Stimulated activated CD8-positive, alpha-beta memory T cell treated with anti-CD3 and anti-CD28 coated beads, Interleukin-7, amount 100 ng/mL, for 48 hours (primary cell): ENCODE measurements around the gene MID1.

Source experiments
- DNase-seq, 2 donors: peaks; one replicate each; pipeline ENCODE4 v3.0.0-alpha.2; 2020; ENCODE audit warnings: low read depth in 1 of 2; ENCODE audit errors: extremely low read depth in 1 of 2

The MID1 gene

GRCh38 chrX:10537308-10537707 is 83.1 kb downstream of the MID1 start:
- no peak for DNase-seq

DNA sequence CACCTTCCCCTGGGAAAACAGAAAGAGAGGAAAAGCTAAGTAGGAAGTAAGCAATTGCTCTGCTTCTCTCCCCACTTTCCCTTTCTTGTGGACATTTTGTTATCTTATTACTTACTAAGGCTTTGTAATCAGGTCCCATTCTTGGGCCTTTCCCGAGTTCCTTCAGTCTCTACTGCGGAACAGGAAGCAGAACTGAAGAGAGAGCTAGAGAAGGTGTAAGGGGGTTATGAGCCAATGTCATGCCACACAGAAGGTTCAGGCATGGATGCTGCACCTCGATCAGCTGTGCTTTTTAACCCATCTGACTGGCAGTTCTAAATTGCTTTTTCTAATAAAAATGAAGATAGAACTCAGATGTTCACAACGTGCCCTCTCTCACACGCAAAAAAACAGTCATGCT is 83.6 kb downstream of the MID1 start:
- DNase-seq: no peak

DNA sequence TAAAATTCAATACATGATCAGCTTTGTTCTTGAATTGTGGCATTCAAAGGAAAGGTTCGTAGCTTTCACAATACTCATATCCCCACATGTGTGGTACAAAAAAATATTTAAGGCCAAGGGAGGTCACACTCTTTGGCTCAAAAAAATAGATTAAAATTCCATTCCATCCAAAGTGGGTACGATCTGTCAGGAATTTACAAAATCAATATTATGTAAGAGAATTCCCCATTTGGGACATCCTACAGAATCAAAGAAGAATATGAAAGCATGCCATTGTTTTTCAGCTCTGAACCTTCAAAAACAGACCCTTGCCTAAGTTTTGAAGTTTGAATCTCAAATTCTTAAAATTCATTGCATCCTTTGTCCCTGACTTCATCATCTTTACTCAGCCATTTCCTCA is 85.8 kb downstream of the MID1 start:
- no peak for DNase-seq

DNA sequence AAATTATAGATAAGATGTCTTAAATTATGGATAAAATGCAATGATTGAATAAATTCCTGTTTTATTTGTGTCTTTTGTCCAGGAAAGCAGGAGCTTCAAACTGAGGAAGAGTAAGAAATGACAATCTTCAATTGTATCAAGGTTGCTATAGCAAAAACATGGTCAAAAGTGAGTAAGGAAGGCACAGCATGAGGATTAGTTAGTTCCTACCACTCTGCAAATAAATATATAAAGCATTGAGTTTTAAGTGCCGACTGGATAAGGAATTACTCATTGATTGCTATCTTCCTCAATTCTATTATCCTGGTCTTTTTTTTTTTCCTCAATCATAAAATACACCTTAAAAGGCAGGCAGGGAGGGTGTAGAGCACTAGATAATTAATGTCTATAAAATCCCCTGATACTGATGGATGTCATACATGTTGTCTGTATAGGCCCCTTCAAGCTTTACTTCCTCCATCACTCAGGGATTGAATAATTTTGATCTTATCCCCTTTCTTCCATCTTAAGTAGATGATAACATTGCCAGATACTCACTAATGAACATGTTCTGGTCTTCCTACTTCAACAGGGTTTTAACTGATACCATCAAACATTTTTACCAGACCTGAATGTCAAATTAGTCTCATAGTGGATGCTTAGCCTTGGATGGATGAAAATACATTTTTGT is 86.6 kb downstream of the MID1 start:
- DNase-seq: no peak

DNA sequence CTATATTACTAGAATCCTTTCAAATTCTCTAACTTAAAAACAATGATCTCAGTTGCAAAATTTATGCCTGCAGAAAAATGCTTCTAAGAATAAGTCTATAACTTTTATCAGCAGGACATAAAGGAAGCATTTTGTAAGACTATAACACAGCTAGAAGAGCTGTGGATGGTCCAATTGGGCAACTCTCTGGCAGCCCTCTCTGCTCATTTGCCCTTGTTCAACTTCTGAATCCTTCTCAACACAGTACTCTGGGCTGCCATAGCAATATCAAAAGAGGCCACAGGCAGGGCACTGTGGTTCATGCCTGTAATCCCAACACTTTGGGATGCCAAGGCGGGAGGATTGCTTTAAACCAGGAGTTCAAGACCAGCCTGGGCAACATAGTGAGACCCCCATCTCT is 88.5 kb downstream of the MID1 start:
- DNase-seq: no peak

DNA sequence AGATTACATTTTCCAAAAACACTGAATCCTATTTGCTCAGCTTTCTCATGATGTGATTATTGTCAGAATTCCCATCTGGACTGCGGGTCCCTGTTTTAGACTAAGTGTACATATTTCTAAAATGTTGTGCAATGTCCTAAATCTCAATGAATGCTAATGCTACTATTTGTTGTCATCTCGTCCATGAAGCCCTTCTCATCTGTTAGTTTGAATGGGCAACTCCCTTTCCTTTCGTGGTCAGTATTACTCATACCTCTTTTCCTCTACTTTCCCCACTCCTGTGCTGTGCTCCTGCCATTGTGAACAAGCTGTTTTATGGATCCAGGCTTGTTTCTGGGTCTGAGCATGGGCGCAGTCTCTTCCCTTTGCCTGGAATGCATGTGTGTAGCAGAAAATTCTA is 91.0 kb downstream of the MID1 start:
- DNase-seq: no peak

GRCh38 chrX:10526451-10526850 is 93.9 kb downstream of the MID1 start:
- no peak for DNase-seq

GRCh38 chrX:10525381-10526120 is 94.8 kb downstream of the MID1 start:
- no peak for DNase-seq

DNA sequence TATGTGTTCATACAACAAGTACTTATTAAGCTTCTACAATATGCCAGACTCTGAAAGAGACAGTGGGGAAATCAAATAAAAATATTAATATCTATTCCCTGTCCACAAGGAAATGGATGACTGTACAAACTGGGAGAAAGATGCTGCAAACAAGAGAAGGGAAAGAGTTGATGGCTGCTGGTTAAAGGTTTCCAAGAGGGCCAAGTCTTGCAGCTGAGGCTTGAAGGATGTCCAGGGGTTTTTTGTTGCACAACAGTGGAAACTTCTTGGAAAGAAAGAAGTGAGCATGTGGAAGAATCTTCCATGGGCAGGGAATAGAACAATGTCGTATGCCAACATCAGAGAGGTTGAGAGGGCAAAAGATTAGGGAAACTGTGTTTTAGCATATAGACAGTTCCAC is 95.8 kb downstream of the MID1 start:
- DNase-seq: no peak

DNA sequence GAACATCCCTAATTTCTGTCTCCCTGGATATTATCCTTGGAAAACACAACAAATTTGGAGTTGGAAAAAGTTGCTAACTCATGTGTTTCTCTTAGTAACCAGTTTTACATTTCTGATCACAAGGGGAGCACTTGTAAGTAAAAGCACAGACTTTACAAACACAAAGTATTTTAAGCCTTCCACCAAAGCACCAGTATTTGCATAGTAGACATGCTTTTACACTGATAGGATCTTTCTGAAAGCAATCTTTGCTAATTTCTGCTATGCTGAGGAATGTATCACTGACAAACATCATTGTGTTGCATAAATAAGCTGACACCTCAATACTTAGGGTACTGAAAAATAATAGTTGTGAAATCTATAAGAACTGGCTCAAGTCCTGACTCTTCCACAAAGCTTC is 100.6 kb downstream of the MID1 start:
- DNase-seq: no peak

DNA sequence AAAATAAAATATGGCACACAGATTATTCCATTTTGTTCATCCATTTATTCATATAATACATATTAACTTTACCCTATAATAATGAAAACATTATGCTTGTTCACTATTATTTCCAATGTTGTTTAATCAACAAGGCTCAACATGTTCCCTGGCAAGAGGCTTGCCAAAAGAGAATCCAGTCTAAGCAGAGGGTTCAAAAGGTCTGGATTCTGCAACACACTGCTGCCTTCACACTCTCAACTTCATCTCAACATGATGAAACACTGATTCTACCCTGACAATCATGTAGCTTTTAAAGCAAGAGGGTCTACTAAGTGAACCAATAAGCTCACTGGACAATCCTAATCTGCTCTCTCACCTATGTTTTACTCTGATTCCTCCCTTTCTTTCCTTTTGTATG is 101.1 kb downstream of the MID1 start:
- no peak for DNase-seq

- no peak for DNase-seq
These were observed 102.3 kb downstream of the MID1 start for GRCh38 chrX:10518073-10518472.

- no peak for DNase-seq
These were observed 103.5 kb downstream of the MID1 start for GRCh38 chrX:10516781-10517322.

DNA sequence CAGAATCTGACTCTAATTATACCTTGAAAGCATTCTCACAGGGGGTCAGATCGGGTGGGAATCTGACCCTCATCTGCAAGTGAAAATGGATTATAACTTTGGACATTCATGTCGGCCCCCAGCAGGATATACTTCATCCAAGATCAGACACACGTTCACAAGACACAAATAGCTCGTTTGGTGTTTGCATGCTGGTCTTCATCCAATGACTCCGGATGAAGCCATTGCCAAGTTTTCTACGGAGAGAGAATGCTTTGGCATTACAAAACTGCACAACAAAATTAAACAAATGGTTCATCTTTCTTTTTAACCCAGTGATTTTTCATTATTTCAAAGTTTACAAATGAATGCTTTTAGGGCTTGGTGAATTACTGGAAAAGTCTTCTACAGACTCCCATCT is 105.5 kb downstream of the MID1 start:
- DNase-seq: no peak

DNA sequence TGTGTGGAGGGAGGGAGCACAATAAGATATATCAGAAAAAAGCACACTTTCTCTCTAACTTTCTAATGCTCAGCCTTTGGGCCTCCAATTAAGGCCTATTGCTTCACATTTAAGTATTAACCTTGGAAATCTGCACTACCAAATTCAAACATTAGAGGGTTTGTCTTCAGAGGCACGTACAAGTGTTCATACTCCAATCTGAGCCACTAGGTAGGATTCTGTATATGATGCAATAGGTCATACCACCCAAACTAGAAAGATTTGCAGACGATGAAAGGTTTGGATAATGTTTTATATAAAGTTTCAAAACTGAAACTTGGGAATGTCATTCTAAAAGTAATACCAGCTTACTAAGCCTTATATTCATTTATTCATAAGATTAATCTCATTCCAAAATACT is 106.4 kb downstream of the MID1 start:
- DNase-seq: no peak

DNA sequence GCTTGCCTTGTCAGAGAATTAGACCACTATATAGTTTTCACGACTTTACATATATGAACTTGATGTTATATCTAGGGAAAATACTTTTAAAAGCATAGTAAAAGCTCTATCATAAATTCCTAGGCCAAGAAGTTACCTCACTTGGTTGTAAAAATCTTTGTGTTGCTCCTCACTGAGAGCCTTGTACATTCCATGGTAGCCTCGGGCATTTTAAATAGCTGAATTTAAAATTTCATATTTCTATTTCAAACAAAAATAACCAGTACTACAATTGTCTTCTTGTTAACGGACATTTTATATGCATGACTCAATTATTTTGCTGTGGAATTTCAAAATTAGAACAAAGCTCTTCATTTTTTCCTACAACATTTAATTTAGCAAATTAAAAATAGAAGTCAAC is 107.6 kb downstream of the MID1 start:
- DNase-seq: no peak

DNA sequence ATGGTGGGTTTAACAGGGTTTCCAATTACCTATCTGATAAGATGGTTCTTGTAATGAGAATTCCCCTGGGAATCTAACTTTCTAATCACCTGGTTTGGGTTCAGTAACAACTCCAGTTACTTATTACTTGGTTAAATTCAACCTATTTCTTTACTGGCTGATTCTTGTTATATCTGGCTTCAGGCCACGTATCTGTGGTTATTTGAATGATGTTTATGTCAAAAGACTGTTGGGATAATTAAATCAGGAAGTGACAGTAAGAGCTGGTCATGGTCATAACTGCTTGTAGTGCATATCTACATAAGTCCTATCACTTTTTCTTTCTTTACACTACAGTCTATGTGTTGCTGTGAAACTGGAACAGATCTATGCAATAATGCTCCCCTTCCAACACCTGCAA is 108.1 kb downstream of the MID1 start:
- DNase-seq: no peak

DNA sequence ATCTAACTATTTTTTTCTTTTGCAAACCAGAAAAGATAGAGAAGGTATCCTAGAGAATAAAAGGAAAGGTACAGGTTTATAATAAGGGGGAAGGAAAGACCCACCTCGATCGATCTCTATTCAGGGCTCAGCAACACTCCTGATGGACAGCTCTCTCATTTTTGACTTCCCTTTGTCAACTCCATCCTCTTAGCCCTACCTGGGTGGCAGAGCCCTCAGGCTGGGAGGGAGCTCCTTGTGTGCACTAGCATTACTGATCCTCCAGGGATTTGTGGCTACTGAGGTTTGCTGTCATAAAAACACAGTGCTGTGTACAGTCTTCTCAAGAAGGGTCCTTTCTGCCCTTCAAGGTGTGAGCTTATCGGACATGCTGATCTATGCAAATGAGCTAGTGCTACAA is 111.0 kb downstream of the MID1 start:
- DNase-seq: no peak

GRCh38 chrX:10508891-10509290 is 111.5 kb downstream of the MID1 start:
- DNase-seq: no peak

DNA sequence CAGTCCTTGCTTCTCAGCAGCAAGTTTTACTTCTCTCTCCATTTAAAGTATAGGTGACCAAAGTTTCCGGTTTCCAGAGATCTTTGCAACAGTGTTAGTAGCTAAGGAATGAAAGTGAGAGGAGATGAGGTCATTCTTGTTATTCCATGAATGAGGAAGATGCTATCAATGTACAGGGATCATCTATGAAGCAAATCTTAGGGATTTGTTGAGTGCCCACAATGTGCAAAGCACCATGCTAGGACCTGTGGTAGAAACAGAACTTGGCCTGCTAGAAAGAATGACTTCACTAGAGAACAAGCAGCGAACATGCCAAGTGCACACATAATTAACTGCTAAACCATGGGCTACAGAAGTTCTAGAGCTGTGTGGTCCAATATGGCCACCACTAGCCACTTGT is 112.5 kb downstream of the MID1 start:
- DNase-seq: no peak

DNA sequence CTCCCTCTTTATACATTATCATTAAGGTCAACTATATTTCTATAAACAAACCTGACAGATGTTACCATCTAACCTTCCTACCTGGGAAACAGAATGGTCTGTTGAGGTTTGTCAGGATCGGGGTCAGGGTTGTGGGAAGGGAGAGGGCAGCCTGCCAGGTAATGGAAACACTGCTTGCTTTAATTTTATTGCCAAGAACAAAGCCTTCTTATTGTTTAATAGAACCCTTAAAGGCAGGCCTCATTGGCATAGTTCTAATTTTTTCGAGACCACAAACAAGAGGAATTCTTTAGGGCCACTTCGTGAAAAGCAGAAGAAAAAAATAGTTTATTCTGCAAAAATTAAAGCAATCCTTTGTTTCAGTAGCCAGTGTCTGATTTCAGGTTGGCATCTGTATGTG is 113.2 kb downstream of the MID1 start:
- no peak for DNase-seq

DNA sequence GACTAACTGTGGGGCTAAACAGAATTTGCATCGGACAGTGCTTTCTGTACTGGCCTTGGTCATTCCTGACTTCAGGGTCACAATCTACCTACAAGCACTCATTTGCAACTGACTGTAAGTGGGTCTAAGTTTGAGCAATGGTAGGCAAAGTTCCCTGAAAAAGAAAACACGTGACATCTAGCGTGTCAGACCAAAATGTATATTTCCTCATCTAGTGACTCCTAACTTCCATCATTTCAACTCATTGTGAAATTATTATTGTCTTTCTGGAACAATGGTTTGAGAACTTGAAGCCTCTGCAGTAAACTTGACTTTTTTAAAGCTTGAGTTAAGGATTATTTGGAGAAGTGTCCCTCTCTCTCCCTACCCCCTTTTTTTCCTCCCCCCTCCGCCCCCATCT is 113.6 kb downstream of the MID1 start:
- no peak for DNase-seq

- no peak for DNase-seq
These were observed 114.7 kb downstream of the MID1 start for GRCh38 chrX:10505726-10506125.
